RWPE1 (cell line): ENCODE results near the gene IL6.
"Not testable (repeated sequence)": the region's sequence is repeated elsewhere in the genome, so short reads cannot be mapped to it uniquely, and the experiment has no call there.

Source experiments
- CTCF ChIA-PET: fragments of 350-600 bp; sonication (Branson Sonifier 250); formaldehyde crosslinking; extraction: SDS; loops from one replicate; lab custom pipeline; 2021; lab: Yijun Ruan, JAX
- POLR2A ChIA-PET: fragments of 400-600 bp; formaldehyde crosslinking; extraction: SDS; loops from one replicate; lab custom pipeline; 2020; ENCODE audit warnings: antibody characterized with exemption; ENCODE audit not compliant: low non-redundant PET; lab: Yijun Ruan, JAX
- DNase-seq: peaks from one replicate; pipeline ENCODE4 v3.0.0; 2012; ENCODE audit warnings: low spot score
- H3K27ac ChIP-seq: fragments of 450-650 bp; 2 replicates; pipeline ENCODE4 v1.5.1; 2017
- TF ChIP-seq, protein P1 (sequence below): fragments of 450-650 bp; conservative IDR thresholded peaks from 2 replicates; pipeline ENCODE4 v1.5.1; 2017; ENCODE audit warnings: low read depth, mild to moderate bottlenecking

Gene IL6

GRCh38 chr7:22704722-22705121 is 22.3 kb upstream of the IL6 start:
- POLR2A ChIA-PET, DNase-seq, H3K27ac ChIP-seq: not testable (repeated sequence)
- CTCF ChIA-PET: interaction anchor here (0.7 kb wide), 1 partner anchor 8 kb away, joined by 3 read pairs; no protein-coding TSS in a partner anchor

DNA sequence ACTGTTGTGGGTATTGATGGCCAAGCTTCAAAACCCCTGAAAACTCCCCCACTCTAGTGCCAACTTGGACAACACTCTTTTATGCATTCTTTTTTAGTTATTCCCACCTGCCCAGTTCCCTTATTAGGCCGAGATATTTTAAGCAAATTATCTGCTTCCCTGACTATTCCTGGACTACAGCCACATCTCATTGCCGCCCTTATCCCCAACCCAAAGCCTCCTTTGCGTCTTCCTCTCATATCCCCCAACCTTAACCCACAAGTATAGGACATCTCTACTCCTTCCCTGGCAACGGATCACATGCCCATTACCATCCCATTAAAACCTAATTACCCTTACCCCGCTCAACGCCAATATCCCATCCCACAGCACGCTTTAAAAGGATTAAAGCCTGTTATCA is 21.1 kb upstream of the IL6 start:
- CTCF ChIA-PET, DNase-seq, H3K27ac ChIP-seq, POLR2A ChIA-PET: not testable (repeated sequence)

DNA sequence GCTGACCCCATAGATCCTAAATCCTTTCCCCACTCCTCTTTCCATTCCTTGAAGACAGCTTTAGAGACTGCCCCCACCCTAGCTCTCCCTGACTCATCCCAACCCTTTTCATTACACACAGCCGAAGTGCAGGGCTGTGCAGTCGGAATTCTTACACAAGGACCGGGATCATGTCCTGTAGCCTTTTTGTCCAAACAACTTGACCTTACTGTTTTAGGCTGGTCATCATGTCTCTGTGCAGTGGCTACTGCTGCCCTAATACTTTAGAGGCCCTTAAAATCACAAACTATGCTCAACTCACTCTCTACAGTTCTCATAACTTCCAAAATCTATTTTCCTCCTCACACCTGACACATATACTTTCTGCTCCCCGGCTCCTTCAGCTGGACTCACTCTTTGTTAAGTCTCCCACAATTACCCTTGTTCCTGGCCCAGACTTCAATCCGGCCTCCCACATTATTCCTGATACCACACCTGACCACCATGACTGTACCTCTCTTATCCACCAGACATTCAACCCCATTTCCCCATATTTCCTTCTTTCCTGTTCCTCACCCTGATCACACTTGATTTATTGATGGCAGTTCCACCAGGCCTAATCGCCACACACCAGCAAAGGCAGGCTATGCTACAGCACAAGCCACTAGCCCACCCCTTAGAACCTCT is 19.8 kb upstream of the IL6 start:
- H3K27ac ChIP-seq, POLR2A ChIA-PET, DNase-seq, CTCF ChIA-PET: not testable (repeated sequence)

DNA sequence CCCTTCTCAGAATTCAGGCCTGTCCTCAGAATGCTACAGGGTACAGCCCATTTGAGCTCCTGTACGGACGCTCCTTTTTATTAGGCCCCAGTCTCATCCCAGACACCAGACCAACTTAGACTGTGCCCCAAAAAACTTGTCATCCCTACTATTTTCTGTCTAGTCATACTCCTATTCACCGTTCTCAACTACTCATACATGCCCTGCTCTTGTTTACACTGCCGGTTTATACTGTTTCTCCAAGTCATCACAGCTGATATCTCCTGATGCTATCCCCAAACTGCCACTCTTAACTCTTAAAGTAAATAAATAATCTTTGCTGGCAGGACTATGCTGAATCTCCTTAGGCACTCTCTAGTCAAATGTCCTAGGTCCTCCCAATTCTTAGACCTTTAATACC is 18.8 kb upstream of the IL6 start:
- DNase-seq, CTCF ChIA-PET, POLR2A ChIA-PET, H3K27ac ChIP-seq: not testable (repeated sequence)

- CTCF ChIA-PET, POLR2A ChIA-PET, DNase-seq, H3K27ac ChIP-seq: not testable (repeated sequence)
These were observed 18.3 kb upstream of the IL6 start for GRCh38 chr7:22708677-22709061.

DNA sequence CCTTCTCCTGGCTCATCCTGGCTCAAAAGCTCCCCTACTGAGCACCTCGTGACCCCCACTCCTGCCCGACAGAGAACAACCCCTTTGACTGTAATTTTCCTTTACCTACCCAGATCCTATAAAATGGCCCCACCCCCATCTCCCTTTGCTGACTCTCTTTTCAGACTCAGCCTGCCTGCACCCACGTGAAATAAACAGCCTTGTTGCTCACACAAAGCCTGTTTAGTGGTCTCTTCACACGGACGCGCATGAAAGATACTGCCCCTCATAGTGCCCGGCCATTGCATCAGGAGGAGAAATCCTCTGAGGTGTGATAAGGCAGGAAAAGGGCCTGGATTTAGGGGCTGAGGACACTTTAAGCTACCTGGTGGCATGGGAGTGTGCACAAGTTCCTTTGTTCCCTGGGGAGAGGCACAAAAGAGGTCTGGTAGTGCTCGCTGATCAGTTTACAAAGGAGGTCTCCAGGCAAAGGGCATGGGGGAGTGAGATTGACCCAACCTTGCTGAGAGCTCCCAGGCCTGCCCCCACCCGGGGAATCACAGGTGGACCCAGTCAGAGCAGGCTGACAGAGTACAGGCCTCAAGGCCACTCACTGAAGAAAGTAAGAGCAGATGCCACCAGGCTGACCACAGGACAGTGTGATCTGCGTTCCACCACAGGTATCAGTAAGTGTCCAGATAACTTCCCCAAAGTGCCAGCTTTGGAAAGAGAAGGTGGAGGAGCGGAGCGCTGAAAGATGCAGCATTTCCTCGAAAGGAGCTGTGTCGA is 17.8 kb upstream of the IL6 start:
- DNase-seq, CTCF ChIA-PET, H3K27ac ChIP-seq, POLR2A ChIA-PET: not testable (repeated sequence)

DNA sequence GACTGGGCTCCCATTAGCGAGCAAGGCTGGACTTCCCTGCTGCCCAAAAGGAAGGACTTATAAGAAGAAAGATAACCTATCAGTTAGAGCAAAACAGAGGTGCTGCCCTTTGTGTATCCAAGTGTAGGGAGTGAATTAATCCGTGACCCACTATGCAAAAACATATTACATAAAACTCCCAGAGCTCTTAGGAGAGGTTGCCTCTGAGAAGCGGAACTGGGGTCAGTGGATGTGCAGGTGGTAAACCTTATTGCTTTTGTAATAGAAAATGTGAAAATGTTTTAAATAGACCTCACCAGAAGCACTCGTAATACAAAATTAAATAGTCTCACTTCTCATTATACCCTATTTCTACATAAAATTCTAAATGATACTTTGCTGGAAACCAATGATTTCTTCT is 17.1 kb upstream of the IL6 start:
- no peak overlapping the region for H3K27ac ChIP-seq
- ChIA-PET POLR2A (no interaction called here), CTCF (interaction anchor here (0.6 kb wide), 1 partner anchor 170 kb away, joined by 5 read pairs; no protein-coding TSS in a partner anchor)
- TF ChIP-seq, protein P1, sequence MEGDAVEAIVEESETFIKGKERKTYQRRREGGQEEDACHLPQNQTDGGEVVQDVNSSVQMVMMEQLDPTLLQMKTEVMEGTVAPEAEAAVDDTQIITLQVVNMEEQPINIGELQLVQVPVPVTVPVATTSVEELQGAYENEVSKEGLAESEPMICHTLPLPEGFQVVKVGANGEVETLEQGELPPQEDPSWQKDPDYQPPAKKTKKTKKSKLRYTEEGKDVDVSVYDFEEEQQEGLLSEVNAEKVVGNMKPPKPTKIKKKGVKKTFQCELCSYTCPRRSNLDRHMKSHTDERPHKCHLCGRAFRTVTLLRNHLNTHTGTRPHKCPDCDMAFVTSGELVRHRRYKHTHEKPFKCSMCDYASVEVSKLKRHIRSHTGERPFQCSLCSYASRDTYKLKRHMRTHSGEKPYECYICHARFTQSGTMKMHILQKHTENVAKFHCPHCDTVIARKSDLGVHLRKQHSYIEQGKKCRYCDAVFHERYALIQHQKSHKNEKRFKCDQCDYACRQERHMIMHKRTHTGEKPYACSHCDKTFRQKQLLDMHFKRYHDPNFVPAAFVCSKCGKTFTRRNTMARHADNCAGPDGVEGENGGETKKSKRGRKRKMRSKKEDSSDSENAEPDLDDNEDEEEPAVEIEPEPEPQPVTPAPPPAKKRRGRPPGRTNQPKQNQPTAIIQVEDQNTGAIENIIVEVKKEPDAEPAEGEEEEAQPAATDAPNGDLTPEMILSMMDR: no peak
- no peak for DNase-seq

DNA sequence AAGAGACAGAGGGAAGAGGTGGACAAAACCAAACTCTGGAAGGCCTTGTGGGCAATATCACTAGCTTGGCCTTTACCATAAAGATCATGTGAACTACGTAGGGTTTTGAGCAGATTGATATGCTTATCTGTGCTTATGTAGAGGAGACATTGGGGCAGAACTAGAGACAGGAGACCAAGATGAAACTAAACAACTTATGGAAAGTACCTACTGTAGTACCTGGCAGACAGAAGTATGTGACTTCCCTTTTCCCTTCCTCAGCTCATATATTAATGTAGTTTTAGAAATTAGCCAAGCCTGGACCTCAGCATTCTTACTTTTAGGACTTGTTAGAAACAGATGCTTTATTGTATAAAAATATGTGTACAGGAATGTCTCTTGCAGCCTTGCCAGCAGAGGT is 14.0 kb upstream of the IL6 start:
- no peak overlapping the region for H3K27ac ChIP-seq
- TF ChIP-seq, protein P1: no peak
- ChIA-PET CTCF (no interaction called here), POLR2A (no interaction called here)
- no peak for DNase-seq

- no peak overlapping the region for H3K27ac ChIP-seq
- ChIA-PET POLR2A (no interaction called here), CTCF (no interaction called here)
- TF ChIP-seq, protein P1: no peak
- DNase-seq: no peak
These were observed 13.5 kb upstream of the IL6 start for GRCh38 chr7:22713463-22713862.
